ENCODE results near the gene ATG16L1. TPM values are rescaled to one million over a fixed set of nuclear protein-coding genes. Genes with fewer than 3 reads are reported as not detected.

The ATG16L1 gene
- total and polyA plus RNA-seq, 2 donors (not counting 3 experiments of a cell fraction or from before 2014, with no cell fraction given) = 18.1 to 29.8 TPM

DNA sequence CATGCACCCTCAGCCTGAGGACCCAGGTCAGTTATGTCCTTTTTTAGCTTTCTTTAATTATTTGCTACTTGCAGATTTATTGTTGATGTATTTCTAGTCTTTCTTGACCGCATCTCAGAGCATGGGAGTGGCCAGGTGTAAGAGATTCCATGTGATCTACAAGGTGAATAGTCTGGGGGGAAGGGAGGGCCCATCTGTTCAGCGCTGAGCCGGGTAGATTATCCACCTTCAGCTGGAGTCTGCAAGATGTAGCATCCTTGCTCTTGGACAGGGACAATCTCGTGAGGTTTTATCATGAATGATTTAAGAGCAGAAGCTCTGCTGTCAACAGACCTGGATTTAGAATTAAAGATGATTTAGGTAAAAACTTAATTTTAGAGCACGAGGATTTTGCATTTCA is 90.8 kb downstream of the ATG16L1 start:
- DNase-seq (ENCODE audit: low read depth, low spot score) (no peak), FAIRE-seq (no peak)
- intact Hi-C loops (cut with micrococcal nuclease) = no loop called here

More for the DNA sequence above, 90.8 kb downstream of the ATG16L1 start:
- peaks cover 0 to 2% of the 10 kb centered on the region in 2 experiments for H3K27me3 ChIP-seq (ENCODE audit: control insufficient read depth in 2 of 2, insufficient read depth in 2 of 2, low read length in 2 of 2)
- no peak overlapping the region for H3K9ac ChIP-seq (replicated peaks; ENCODE audit: extremely low read depth, insufficient read depth, low read length)
- H3K9me3 ChIP-seq (replicated peaks; ENCODE audit: control insufficient read depth, insufficient read depth, low read length) = no peaks in the 10 kb centered on the region
- H3K4me1 ChIP-seq (ENCODE audit: control insufficient read depth, extremely low read depth, insufficient read depth, low read length) = no peaks in the 10 kb centered on the region
- TF ChIP-seq MYC (IDR thresholded peaks at IDR 0.05; ENCODE audit: low read depth, low read length) = no peak
- no peak for TF ChIP-seq JUN (IDR thresholded peaks at IDR 0.05; ENCODE audit: borderline replicate concordance, insufficient read depth, insufficient read length, low read depth)
- no peak for TF ChIP-seq GATA2 (IDR thresholded peaks at IDR 0.05; ENCODE audit: insufficient read depth, insufficient read length, low read depth, low read length)
- TF ChIP-seq POLR2A (IDR thresholded peaks at IDR 0.05; ENCODE audit: low read depth, low read length) = no peak
- TF ChIP-seq FOS (IDR thresholded peaks at IDR 0.05; ENCODE audit: borderline replicate concordance, insufficient read depth, low read length) = no peak
- no peak for TF ChIP-seq EZH2 (IDR thresholded peaks at IDR 0.05; ENCODE audit: borderline replicate concordance, low read depth, low read length, severe bottlenecking)
- TF ChIP-seq, protein P1, sequence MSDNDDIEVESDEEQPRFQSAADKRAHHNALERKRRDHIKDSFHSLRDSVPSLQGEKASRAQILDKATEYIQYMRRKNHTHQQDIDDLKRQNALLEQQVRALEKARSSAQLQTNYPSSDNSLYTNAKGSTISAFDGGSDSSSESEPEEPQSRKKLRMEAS (IDR thresholded peaks at IDR 0.05; ENCODE audit: insufficient read depth, insufficient read length) = no peak
- no peak for TF ChIP-seq POLR2AphosphoS5 (IDR thresholded peaks at IDR 0.05; ENCODE audit: insufficient read depth, low read depth, low read length)
- TF ChIP-seq, protein P2, sequence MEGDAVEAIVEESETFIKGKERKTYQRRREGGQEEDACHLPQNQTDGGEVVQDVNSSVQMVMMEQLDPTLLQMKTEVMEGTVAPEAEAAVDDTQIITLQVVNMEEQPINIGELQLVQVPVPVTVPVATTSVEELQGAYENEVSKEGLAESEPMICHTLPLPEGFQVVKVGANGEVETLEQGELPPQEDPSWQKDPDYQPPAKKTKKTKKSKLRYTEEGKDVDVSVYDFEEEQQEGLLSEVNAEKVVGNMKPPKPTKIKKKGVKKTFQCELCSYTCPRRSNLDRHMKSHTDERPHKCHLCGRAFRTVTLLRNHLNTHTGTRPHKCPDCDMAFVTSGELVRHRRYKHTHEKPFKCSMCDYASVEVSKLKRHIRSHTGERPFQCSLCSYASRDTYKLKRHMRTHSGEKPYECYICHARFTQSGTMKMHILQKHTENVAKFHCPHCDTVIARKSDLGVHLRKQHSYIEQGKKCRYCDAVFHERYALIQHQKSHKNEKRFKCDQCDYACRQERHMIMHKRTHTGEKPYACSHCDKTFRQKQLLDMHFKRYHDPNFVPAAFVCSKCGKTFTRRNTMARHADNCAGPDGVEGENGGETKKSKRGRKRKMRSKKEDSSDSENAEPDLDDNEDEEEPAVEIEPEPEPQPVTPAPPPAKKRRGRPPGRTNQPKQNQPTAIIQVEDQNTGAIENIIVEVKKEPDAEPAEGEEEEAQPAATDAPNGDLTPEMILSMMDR (IDR thresholded peaks at IDR 0.05; ENCODE audit: extremely low read depth in 1 of 2, insufficient read depth in 1 of 2, low read depth in 1 of 2, low read length in 2 of 2) = no peak
- BruUV-seq (replicated peaks) = no TSS peak
- no peak overlapping the region for H2AFZ ChIP-seq (ENCODE audit: low read depth, low read length)
- no peak overlapping the region for H3K4me2 ChIP-seq (ENCODE audit: insufficient read depth, low read length)
- ChIA-PET CTCF (interaction anchor here (1.0 to 1.1 kb wide), 2 partner anchors 14 to 16 kb away, joined by 3 to 4 read pairs; no protein-coding TSS in a partner anchor), POLR2A (no interaction called here)
- no peak overlapping the region for H3K27ac ChIP-seq (ENCODE audit: insufficient read depth, low read depth, low read length)
- no peak overlapping the region for H3K4me3 ChIP-seq (replicated peaks in 1 of 3; ENCODE audit: insufficient read depth in 1 of 3, low read depth in 1 of 3, low read length in 3 of 3)
- no peaks in the 10 kb centered on the region for H3K79me2 ChIP-seq (ENCODE audit: control insufficient read depth, insufficient read depth, low read length)
- no peaks in the 10 kb centered on the region for H4K20me1 ChIP-seq (replicated peaks; ENCODE audit: control insufficient read depth, extremely low read depth, insufficient read depth, low read length)
- no peaks in the 10 kb centered on the region for H3K9me1 ChIP-seq (replicated peaks; ENCODE audit: control insufficient read depth, extremely low read depth, insufficient read depth, low read length)
- no peaks in the 10 kb centered on the region for H3K36me3 ChIP-seq (ENCODE audit: control insufficient read depth in 2 of 2, extremely low read depth in 1 of 2, insufficient read depth in 2 of 2, low read length in 2 of 2)
- dilution Hi-C loops (cut with MboI; ENCODE audit: extremely low pct_ligation_motif_present, low sequenced_read_pairs) = no loop called here
